Type B pancreatic cell (in vitro differentiated cells): Measurements from ENCODE around the gene ZSWIM6. TPM values are rescaled to one million over a fixed set of nuclear protein-coding genes. Genes with fewer than 3 reads are reported as not detected.

Experiments
- DNase-seq: peaks from one replicate; pipeline ENCODE4 v3.0.0; 2021; ENCODE audit warnings: mixed read lengths; ENCODE audit not compliant: unreplicated experiment; ENCODE audit errors: extremely low spot score
- H3K27ac Mint-ChIP-seq: 2 replicates; pipeline ENCODE4 v1.8.0; 2021; ENCODE audit warnings: mild to moderate bottlenecking, mixed read lengths
- H3K27me3 Mint-ChIP-seq: 2 replicates; pipeline ENCODE4 v1.8.0; 2021; ENCODE audit warnings: mixed read lengths
- H3K36me3 Mint-ChIP-seq: 2 replicates; pipeline ENCODE4 v1.8.0; 2021; ENCODE audit warnings: mixed read lengths
- H3K4me1 Mint-ChIP-seq: one replicate; pipeline ENCODE4 v1.8.0; 2021; ENCODE audit warnings: mixed read lengths; ENCODE audit not compliant: unreplicated experiment
- H3K4me3 Mint-ChIP-seq: 2 replicates; pipeline ENCODE4 v1.8.0; 2021; ENCODE audit warnings: mild to moderate bottlenecking, mixed read lengths
- H3K9me3 Mint-ChIP-seq: 2 replicates; pipeline ENCODE4 v1.8.0; 2021; ENCODE audit warnings: mixed read lengths
- total RNA-seq: library from RNA; stranded (reverse); gene quantifications from 2 replicates; pipeline ENCODE4 v1.2.1, GENCODE V29; 2021; ENCODE audit warnings: low replicate concordance
- TF ChIP-seq, protein P1 (sequence below): fragments of 200-600 bp; sonication (generic); conservative IDR thresholded peaks from 2 replicates; pipeline ENCODE4 v1.5.0; 2021; ENCODE audit warnings: antibody characterized with exemption, mild to moderate bottlenecking

ZSWIM6 gene
- total RNA-seq, 1 donor from 2014 or later = 24.6 TPM

DNA sequence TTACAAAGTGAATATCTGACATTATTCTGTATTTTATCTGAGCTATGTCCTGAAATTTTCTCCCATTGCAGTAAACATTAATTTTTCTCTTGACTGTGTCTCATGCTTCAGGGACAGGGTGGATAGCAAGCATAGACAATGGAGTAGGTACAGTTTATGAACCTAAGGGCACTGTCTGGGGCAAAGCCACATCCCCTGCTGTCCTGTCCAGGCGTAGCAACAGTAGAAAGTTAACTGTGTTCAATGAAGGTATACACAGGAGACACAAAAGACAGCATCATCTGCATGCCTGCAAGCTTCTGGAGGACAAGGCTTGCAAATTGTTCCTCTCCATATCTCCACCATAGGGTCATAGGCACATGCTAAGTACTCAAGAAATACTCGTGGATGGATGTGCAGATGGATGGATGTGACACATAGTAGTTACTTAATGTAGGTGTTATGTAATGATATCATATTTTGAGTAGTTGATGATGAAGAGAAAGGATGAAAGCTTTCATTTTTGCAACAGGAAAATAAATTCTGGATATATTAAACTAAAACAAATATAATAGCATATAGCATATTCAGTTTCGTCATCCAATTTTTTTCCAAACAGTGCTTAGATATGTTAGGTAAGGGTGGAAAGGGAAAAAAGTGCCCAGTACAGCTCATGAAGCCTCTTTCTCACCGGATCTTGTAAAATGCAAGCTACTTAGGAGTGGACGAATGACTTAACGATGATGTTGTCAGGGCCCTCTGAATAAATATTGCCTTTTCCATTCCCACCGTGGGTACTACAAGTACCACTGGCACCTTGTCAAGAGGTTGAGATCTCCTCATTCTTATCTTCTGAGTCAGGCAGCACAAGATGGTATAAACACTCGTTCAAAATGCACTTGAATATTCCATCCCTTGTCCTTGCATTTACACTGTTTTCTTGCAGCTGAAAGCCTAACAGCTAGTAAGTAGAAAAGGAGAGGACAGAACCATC is 19.9 kb upstream of the ZSWIM6 start:
- Mint-ChIP-seq H3K27me3 (no peaks in the 10 kb centered on the region), H3K9me3 (no peaks in the 10 kb centered on the region), H3K36me3 (no peaks in the 10 kb centered on the region), H3K27ac (no peak overlapping the region), H3K4me1 (peaks cover 34% of the 10 kb centered on the region), H3K4me3 (no peak overlapping the region)
- no peak for DNase-seq
- TF ChIP-seq, protein P1, sequence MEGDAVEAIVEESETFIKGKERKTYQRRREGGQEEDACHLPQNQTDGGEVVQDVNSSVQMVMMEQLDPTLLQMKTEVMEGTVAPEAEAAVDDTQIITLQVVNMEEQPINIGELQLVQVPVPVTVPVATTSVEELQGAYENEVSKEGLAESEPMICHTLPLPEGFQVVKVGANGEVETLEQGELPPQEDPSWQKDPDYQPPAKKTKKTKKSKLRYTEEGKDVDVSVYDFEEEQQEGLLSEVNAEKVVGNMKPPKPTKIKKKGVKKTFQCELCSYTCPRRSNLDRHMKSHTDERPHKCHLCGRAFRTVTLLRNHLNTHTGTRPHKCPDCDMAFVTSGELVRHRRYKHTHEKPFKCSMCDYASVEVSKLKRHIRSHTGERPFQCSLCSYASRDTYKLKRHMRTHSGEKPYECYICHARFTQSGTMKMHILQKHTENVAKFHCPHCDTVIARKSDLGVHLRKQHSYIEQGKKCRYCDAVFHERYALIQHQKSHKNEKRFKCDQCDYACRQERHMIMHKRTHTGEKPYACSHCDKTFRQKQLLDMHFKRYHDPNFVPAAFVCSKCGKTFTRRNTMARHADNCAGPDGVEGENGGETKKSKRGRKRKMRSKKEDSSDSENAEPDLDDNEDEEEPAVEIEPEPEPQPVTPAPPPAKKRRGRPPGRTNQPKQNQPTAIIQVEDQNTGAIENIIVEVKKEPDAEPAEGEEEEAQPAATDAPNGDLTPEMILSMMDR = no peak

DNA sequence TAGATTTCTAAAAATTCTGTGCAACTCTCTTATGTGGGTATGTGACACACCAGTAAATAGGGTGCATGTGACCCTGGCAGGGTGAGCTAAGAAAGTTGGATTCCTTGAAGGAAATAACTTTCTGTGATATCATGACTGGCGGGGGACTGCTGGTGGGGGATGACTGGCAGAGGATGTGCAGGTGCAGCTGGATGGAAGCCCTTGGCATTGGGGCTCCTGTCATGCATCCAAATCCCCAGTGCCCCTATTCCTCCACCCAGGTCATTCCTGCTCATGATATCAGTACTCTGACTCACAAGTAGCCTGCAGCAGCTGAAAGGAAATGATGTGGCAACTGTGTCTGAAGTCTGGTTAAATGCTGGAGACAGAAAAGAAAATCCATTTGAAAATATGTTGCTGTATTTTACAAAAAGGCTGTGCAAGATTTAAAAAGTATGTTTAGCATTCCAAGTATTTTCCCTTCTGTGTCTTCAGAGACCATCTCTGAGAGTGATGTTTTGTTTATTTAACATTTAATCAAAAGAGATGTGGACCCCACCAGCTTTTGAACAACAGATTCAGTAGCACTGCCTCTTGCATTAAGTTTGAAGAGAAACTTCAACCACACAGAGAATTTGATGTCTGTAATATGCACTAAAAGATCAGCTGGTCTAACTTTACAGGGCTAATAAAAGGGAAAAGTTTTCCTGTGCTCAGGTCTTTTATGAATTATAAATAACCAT is 17.9 kb upstream of the ZSWIM6 start:
- H3K4me1 Mint-ChIP-seq = peaks cover 19% of the 10 kb centered on the region
- no peaks in the 10 kb centered on the region for H3K36me3 Mint-ChIP-seq
- H3K9me3 Mint-ChIP-seq = no peaks in the 10 kb centered on the region
- H3K27ac Mint-ChIP-seq = no peak overlapping the region
- DNase-seq = no peak
- TF ChIP-seq, protein P1 = no peak
- H3K4me3 Mint-ChIP-seq = no peak overlapping the region
- no peaks in the 10 kb centered on the region for H3K27me3 Mint-ChIP-seq

DNA sequence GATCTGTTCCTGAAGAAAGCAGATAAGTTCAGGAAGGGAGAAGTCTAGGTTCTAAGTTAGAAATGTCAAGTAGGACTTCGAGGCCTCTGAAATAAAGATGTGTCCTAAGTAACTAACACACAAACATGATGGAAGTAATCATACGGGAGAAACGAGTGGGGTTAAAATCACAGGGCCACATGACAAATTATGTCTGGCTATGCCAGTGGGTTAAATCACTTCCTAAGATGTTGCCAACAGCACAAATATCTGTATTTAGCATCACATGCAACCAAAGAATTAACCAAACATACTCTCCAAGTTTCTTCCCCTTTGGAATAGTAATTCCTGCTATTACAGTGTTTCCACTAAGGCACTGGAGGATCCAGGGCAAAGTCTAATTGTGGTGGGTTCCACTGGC is 13.7 kb upstream of the ZSWIM6 start:
- Mint-ChIP-seq H3K4me3 (no peak overlapping the region), H3K27ac (no peak overlapping the region), H3K36me3 (no peaks in the 10 kb centered on the region), H3K9me3 (no peaks in the 10 kb centered on the region), H3K4me1 (peaks cover 35% of the 10 kb centered on the region), H3K27me3 (no peaks in the 10 kb centered on the region)
- TF ChIP-seq, protein P1 = no peak
- no peak for DNase-seq

GRCh38 chr5:61319388-61320146 is 12.5 kb upstream of the ZSWIM6 start:
- Mint-ChIP-seq H3K4me1 (peaks cover 27% of the 10 kb centered on the region), H3K9me3 (no peaks in the 10 kb centered on the region), H3K27ac (no peak overlapping the region), H3K27me3 (no peaks in the 10 kb centered on the region), H3K4me3 (peak overlapping the region; percentile 37), H3K36me3 (no peaks in the 10 kb centered on the region)
- no peak for DNase-seq
- TF ChIP-seq, protein P1 = no peak

- no peaks in the 10 kb centered on the region for H3K9me3 Mint-ChIP-seq
- H3K27me3 Mint-ChIP-seq = no peaks in the 10 kb centered on the region
Measured at GRCh38 chr5:61320860-61321259, 11.2 kb upstream of the ZSWIM6 start.

More at GRCh38 chr5:61320860-61321259, 11.2 kb upstream of the ZSWIM6 start:
- no peak overlapping the region for H3K27ac Mint-ChIP-seq
- H3K4me3 Mint-ChIP-seq = no peak overlapping the region
- no peaks in the 10 kb centered on the region for H3K36me3 Mint-ChIP-seq
- TF ChIP-seq, protein P1 = no peak
- peaks cover 21% of the 10 kb centered on the region for H3K4me1 Mint-ChIP-seq
- DNase-seq = no peak
